DMS153 (cell line): ENCODE measurements around the gene BORCS6.
"Not testable (repeated sequence)": the region's sequence is repeated elsewhere in the genome, so short reads cannot be mapped to it uniquely, and the experiment has no call there.

ENCODE experiments used
- DNase-seq: peaks from one replicate; lab custom pipeline; 2025; lab: John Stamatoyannopoulos, UW

The BORCS6 gene

GRCh38 chr17:8173056-8173870 lies 16.7 kb downstream of the BORCS6 start:
- DNase-seq: peak; percentile 91

- DNase-seq: not testable (repeated sequence)
Observed at GRCh38 chr17:8170186-8170585, 19.8 kb downstream of the BORCS6 start.

- no peak for DNase-seq
Observed at GRCh38 chr17:8167526-8167925, 22.5 kb downstream of the BORCS6 start.

DNA sequence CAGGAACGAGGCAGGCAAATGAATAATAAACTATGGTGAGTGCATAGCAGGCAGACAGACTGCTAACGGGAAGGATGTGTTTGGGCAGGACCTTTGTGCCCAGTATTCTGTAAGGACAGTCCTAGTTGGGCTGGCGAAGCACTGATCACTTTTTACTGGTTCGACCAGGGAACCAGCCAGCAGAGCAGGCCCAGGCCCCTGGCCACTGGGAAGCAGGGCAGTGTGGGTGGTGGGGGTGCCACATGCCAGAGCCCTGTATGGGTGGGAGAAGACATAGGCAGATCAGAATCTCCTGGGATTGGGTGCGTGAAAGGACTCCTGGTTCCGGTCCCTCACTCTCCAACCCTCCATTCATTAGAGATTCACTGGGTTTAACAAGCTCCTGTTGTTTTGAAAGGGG lies 23.2 kb downstream of the BORCS6 start:
- DNase-seq: no peak

DNA sequence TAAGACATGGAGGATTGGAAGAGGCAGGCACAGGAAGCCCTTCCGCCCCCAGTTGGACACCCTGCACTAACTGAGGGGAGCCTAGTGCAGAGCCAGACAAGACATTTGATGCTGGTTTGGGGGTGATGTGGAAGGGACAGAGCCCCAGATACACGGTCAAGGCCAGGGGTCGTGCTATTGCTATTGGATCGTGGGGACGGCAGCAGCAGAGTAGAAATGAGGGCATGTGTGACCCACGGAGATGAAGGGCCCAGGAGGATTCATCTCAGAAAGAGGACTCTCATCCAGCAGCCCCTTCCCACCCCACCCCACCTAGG lies 25.2 kb downstream of the BORCS6 start:
- no peak for DNase-seq

GRCh38 chr17:8163978-8164814 lies 25.8 kb downstream of the BORCS6 start:
- DNase-seq: no peak

GRCh38 chr17:8162997-8163977 lies 26.7 kb downstream of the BORCS6 start:
- DNase-seq: no peak

- no peak for DNase-seq
Observed at GRCh38 chr17:8162233-8162996, 27.6 kb downstream of the BORCS6 start, which contains the start of gene VAMP2. Gene VAMP2 (minus strand): TSS chr17:8162948. CDS start chr17:8162879, 69 bp downstream.

GRCh38 chr17:8161289-8162232 lies 28.4 kb downstream of the BORCS6 start:
- DNase-seq: no peak

DNA sequence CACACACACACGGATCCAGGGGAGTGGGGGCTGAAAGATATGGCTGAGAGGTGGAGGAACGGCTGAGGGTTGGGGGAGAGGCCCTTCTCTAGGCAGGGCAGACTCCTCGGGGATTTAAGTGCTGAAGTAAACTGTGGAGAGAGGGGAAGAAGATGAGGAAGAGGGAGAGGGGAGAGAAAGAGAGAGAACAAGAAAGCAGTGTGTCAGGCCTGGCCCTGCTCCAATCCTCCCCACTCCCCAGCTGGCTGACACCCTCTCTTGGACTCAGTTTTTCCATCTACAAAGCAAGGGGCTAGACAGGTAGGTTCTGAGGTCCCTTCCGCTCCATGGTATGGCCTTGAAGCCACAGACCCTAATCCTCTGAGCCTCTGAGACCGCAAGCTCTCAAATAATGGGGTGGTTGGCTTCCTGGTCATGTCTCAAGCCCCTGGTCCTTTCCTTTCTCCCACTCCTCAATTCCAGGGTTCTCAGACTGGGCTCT lies 29.2 kb downstream of the BORCS6 start:
- no peak for DNase-seq

GRCh38 chr17:8160224-8160577 lies 29.8 kb downstream of the BORCS6 start:
- no peak for DNase-seq

DNA sequence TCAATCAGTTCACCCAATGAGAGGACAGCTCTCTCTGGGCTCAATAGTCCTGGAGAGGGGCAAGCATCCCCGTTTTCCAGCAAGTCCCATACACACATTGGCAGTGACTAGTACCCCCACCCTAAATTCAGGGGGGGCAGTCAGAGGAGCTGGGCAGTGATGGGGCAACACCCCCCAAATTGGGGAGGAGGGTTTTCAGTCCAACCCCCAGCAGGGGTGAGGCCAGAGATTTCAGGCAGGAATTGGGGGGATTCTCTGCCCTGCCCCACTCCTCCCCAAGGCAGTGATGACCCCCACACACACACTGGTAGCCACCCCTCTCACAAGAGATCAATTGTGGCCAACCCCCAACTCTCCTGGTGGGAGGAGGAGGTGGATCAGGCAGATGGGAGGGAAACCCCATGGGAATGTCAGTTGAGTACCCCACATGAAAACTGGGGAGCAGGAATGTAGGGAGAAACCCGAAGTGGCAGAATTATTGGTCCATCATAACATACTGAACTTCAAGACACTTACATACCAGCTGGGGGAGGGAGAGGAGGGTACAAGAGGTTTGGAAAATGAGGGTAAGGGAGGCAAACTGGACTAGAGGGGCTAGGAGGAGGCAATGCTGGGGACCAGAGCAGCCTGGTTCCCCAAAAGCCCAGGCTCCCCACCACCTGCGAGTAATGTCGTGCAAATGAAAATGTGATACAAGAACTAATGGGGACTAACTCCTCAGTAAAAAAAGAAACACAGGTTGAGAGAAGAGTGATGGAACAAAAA lies 30.3 kb downstream of the BORCS6 start:
- no peak for DNase-seq

GRCh38 chr17:8159032-8159400 lies 31.0 kb downstream of the BORCS6 start:
- DNase-seq: no peak

- peak; percentile 25 for DNase-seq
Observed at GRCh38 chr17:8158267-8159031, 31.5 kb downstream of the BORCS6 start.

GRCh38 chr17:8156246-8156992 lies 33.6 kb downstream of the BORCS6 start:
- peak; percentile 98 for DNase-seq

- DNase-seq: no peak
Observed at GRCh38 chr17:8155996-8156245, 34.1 kb downstream of the BORCS6 start.

- DNase-seq: no peak
Observed at GRCh38 chr17:8155231-8155995, 34.6 kb downstream of the BORCS6 start.
